ENCODE results near the gene ZNF212. TPM values are rescaled to one million over a fixed set of nuclear protein-coding genes. Genes with fewer than 3 reads are reported as not detected.

ZNF212 gene
- polyA plus RNA-seq, 1 experiment, result 4.6 TPM

GRCh38 chr7:149282331-149282655, 42.8 kb downstream of the ZNF212 start:
- ChIA-PET CTCF (no interaction called here), POLR2A (no interaction called here)
- DNase-seq (ENCODE audit: low read depth), result no peak
- H3K4me3 ChIP-seq (ENCODE audit: low read depth, low read length), result no peak overlapping the region
- TF ChIP-seq CTCF (IDR thresholded peaks at IDR 0.05; ENCODE audit: insufficient read depth, low read depth, low read length), result no peak
- peaks cover 19% of the 10 kb centered on the region for H3K36me3 ChIP-seq (ENCODE audit: control insufficient read depth, insufficient read depth, low read length)
- no peaks in the 10 kb centered on the region for H3K27me3 ChIP-seq (ENCODE audit: control insufficient read depth, insufficient read depth, low read length)

- ChIA-PET CTCF (no interaction called here), POLR2A (no interaction called here)
- no peak for DNase-seq (ENCODE audit: low read depth)
- TF ChIP-seq CTCF (IDR thresholded peaks at IDR 0.05; ENCODE audit: insufficient read depth, low read depth, low read length), result no peak
- H3K4me3 ChIP-seq (ENCODE audit: low read depth, low read length), result no peak overlapping the region
- H3K27me3 ChIP-seq (ENCODE audit: control insufficient read depth, insufficient read depth, low read length), result no peaks in the 10 kb centered on the region
- peaks cover 14% of the 10 kb centered on the region for H3K36me3 ChIP-seq (ENCODE audit: control insufficient read depth, insufficient read depth, low read length)
Observed at GRCh38 chr7:149283321-149283720, 43.9 kb downstream of the ZNF212 start.

- Histone ChIP-seq H3K4me3 (ENCODE audit: low read depth, low read length) (no peak overlapping the region), H3K36me3 (ENCODE audit: control insufficient read depth, insufficient read depth, low read length) (peaks cover 9% of the 10 kb centered on the region), H3K27me3 (ENCODE audit: control insufficient read depth, insufficient read depth, low read length) (no peaks in the 10 kb centered on the region)
- CTCF ChIA-PET, result interaction anchor here (0.9 kb wide), 1 partner anchor 11 kb away, joined by 3 read pairs; no protein-coding TSS in a partner anchor
- TF ChIP-seq CTCF (IDR thresholded peaks at IDR 0.05; ENCODE audit: insufficient read depth, low read depth, low read length), result no peak
- DNase-seq (ENCODE audit: low read depth), result no peak
- POLR2A ChIA-PET, result no interaction called here
Observed at GRCh38 chr7:149284343-149284742, 44.9 kb downstream of the ZNF212 start.

- H3K4me3 ChIP-seq (ENCODE audit: low read depth, low read length), result peak overlapping the region; percentile 54
- peaks cover 10% of the 10 kb centered on the region for H3K36me3 ChIP-seq (ENCODE audit: control insufficient read depth, insufficient read depth, low read length)
- H3K27me3 ChIP-seq (ENCODE audit: control insufficient read depth, insufficient read depth, low read length), result no peaks in the 10 kb centered on the region
- no peak for TF ChIP-seq CTCF (IDR thresholded peaks at IDR 0.05; ENCODE audit: insufficient read depth, low read depth, low read length)
- CTCF ChIA-PET, result interaction anchor here (0.6 to 0.9 kb wide), 3 partner anchors 12 to 246 kb away, joined by 3 read pairs; no protein-coding TSS in a partner anchor
- DNase-seq (ENCODE audit: low read depth), result peak; percentile 26
- POLR2A ChIA-PET, result no interaction called here
Observed at GRCh38 chr7:149284850-149285585, 45.6 kb downstream of the ZNF212 start.

GRCh38 chr7:149285603-149286002, 46.2 kb downstream of the ZNF212 start:
- Histone ChIP-seq H3K36me3 (ENCODE audit: control insufficient read depth, insufficient read depth, low read length) (peaks cover 10% of the 10 kb centered on the region), H3K4me3 (ENCODE audit: low read depth, low read length) (peak overlapping the region; percentile 54), H3K27me3 (ENCODE audit: control insufficient read depth, insufficient read depth, low read length) (no peaks in the 10 kb centered on the region)
- POLR2A ChIA-PET, result no interaction called here
- no peak for TF ChIP-seq CTCF (IDR thresholded peaks at IDR 0.05; ENCODE audit: insufficient read depth, low read depth, low read length)
- DNase-seq (ENCODE audit: low read depth), result no peak
- CTCF ChIA-PET, result interaction anchor here (0.6 to 0.8 kb wide), 2 partner anchors 23 to 246 kb away, joined by 3 read pairs; no protein-coding TSS in a partner anchor
